ENCODE measurements around the gene ZNF77.
"Not testable (repeated sequence)": the region's sequence is repeated elsewhere in the genome, so short reads cannot be mapped to it uniquely, and the experiment has no call there.

The ZNF77 gene

DNA sequence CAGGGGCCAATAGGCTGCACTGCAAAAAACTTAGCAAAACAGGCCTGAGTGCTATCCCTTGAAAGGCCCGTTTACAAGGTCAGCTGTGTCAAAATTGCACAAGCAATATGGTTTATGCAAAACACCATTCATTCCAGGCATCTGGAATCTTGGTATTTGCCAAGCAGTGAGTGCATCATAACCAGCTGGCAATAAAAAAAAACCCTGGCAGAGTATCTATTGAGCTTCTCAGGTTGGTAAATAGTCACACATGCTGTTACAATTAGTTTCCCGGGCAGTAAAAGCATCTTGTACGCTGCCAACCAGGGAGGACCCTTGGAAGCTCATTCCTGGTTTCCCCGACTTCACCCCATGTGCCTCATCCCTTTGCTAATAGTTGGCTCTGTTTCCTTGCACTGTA lies 21.3 kb downstream of the ZNF77 start:
- in situ Hi-C loops (cut with MboI; ENCODE audit: low sequenced_read_pairs), result no loop called here

DNA sequence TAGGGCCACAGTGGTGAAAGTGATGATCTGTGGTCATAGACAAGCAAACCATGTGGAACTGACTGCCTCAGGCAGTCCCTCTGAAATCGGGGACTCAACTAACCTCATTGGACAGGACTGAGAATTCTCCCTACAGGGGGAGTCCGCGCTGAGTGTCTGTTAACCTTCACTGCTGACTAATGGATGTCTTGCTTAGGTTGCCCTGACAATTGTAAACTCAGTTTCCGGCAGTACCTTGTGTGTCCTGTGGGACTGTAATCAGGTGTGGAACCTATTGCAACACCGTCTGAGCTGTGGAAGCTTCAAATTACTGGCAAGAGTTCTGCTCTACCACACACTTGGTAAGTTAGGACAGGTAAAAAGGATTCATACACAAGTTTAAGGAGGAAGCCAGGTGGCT lies 21.8 kb downstream of the ZNF77 start:
- in situ Hi-C loops (cut with MboI; ENCODE audit: low sequenced_read_pairs), result no loop called here

DNA sequence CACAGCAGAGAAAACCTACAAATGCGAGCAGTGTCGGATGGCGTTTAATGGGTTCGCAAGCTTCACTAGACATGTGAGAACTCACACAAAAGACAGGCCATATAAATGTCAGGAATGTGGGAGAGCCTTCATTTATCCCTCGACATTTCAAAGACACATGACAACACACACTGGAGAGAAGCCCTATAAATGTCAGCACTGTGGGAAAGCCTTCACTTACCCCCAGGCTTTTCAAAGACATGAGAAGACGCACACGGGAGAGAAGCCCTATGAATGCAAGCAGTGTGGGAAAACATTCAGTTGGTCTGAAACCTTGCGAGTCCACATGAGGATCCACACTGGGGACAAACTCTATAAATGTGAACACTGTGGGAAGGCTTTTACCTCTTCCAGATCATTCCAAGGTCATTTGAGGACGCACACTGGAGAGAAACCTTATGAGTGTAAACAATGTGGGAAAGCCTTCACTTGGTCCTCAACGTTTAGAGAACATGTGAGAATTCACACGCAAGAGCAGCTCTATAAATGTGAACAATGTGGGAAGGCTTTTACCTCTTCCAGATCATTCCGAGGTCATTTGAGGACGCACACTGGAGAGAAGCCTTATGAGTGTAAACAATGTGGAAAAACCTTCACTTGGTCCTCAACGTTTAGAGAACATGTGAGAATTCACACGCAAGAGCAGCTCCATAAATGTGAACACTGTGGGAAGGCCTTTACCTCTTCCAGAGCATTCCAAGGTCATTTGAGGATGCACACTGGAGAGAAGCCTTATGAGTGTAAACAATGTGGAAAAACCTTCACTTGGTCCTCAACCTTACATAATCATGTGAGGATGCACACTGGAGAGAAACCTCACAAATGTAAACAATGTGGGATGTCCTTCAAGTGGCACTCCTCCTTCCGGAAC lies 27.2 kb downstream of the ZNF77 start:
- in situ Hi-C loops (cut with MboI; ENCODE audit: low sequenced_read_pairs), result no loop called here

- in situ Hi-C loops (cut with MboI; ENCODE audit: low sequenced_read_pairs), result no loop called here
Observed at GRCh38 chr19:2912306-2912705, 32.5 kb downstream of the ZNF77 start.

DNA sequence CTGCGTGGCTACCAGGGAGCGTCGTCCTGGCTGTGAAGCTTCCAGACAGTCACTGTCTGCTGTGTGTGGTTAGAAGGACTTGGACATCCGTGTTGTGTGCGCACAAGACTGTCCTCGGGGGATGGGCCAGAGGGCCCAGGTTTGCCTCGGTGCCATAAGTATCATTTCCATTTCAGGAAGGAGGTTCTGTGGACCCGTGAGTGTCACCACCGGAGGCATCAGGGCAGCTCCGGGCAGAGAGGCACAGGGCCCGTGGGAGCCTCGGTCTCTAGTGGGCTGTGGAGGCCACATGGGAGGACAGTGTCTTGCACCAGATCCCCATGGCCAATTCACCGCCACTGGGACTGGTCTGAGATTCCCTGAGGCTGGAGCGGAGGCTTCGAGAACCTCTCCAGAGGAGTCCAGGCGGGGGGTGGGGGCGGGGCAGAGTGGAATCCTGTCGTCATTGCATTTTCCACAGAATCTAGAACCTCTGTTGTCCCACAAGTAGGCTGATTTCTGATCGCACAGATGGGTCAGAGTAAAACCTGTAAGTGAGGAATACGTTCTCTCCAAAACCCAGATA lies 38.1 kb downstream of the ZNF77 start:
- in situ Hi-C loops (cut with MboI; ENCODE audit: low sequenced_read_pairs), result no loop called here

GRCh38 chr19:2905918-2906519 lies 38.8 kb downstream of the ZNF77 start:
- in situ Hi-C loops (cut with MboI; ENCODE audit: low sequenced_read_pairs), result no loop called here

DNA sequence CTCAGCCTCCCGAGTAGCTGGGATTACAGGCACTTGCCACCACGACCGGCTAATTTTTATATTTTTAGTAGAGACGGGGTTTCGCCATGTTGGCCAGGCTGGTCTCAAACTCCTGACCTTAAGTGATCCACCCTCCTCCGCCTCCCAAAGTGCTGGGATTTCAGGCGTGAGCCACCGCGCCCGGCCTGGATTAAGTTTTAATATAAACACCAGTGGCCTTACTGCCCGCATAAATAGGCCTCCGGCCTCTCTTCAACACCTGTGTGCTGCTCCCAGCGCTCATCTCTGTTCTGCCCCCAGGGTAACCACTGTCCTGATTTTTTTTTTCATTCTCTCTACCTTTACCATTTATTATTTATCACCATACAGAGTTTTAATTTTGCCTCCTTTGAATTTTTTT lies 41.4 kb downstream of the ZNF77 start:
- in situ Hi-C loops (cut with MboI; ENCODE audit: low sequenced_read_pairs), result not testable (repeated sequence)

DNA sequence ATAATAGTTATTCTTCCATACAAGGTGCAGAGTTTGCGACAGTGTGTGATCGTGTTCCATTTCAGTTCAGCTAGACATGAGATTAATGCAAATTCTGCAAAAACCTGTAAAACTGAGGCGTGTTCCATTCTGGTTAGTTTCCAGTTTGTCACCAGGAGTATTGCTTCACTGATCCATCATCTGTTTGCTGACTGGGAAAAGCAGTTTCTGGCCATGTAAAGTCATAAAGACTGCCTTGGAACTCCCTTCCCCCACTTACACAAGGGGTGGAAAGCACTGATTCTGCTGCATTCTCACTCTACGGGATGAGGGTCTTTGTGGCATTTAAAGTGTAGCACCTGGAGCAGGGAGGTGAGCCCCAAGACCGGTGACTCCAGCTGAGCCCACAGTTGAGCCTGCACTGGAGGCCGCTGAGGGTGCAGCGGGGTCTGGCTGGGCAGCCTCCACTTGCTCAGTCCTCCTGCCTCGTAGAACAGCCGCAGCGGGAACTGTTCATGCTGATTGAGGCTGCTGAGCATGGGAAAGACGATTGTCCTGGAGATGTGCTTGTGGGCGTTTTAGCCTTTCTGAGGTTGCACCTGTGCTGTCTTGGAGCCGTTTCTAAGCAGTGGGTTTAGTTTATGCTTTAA lies 42.1 kb downstream of the ZNF77 start:
- in situ Hi-C loops (cut with MboI; ENCODE audit: low sequenced_read_pairs), result no loop called here

GRCh38 chr19:2900296-2901252 lies 44.2 kb downstream of the ZNF77 start, which contains the start of gene ZNF57:
ZNF57 (plus strand) TSS chr19:2900928; CDS start chr19:2901046, 118 bp downstream.
- in situ Hi-C loops (cut with MboI; ENCODE audit: low sequenced_read_pairs), result no loop called here

- in situ Hi-C loops (cut with MboI; ENCODE audit: low sequenced_read_pairs), result no loop called here
Observed at GRCh38 chr19:2896694-2897093, 48.1 kb downstream of the ZNF77 start.

DNA sequence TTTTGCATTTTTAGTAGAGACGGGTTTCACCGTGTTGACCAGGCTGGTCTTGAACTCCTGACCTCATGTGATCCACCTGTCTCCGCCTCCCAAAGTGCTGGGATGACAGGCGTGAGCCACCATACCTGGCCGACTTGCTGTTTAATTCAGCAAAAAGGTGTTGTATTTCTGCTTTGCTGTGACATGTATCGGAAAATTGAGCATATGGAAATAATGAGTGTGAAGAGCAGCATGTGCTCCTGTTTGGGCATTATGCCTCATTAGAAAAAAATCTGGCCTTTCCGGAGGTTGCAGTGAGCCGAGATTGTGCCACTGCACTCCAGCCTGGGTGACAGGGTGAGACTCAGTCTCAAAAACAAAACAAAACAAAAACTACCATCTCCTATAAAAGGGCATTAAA lies 54.2 kb downstream of the ZNF77 start:
- in situ Hi-C loops (cut with MboI; ENCODE audit: low sequenced_read_pairs), result not testable (repeated sequence)

DNA sequence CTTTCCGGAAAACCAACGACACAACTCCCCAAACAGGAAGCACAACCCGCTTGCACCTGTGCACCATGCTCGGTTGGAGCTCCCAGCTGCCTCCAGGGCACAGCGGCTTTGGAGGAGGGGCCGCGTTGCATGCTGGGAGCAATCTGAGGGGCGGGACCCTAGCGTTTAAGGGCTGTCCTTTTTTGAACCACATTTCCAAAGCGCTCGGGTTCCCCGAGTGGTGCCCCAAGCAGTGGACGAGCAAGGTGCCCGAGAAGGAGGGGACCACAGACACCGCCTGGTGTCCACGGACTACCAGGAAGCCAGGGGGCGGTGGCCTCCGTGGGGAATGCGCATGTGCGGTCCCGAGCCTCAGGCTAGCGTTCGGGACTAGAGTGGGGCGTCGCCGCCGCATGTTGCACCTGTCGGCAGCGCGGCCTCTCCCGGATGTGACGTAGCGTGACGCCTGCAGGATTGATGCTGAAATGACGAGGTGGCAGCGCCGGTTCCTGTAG lies 56.0 kb downstream of the ZNF77 start:
- in situ Hi-C loops (cut with MboI; ENCODE audit: low sequenced_read_pairs), result no loop called here

GRCh38 chr19:2887391-2887914 lies 57.3 kb downstream of the ZNF77 start:
- in situ Hi-C loops (cut with MboI; ENCODE audit: low sequenced_read_pairs), result no loop called here

GRCh38 chr19:2885736-2886135 lies 59.0 kb downstream of the ZNF77 start:
- in situ Hi-C loops (cut with MboI; ENCODE audit: low sequenced_read_pairs), result no loop called here

- in situ Hi-C loops (cut with MboI; ENCODE audit: low sequenced_read_pairs), result no loop called here
Observed at GRCh38 chr19:2883686-2884439, 60.9 kb downstream of the ZNF77 start.
